ENCODE data around the gene KRT13. TPM values are rescaled to one million over a fixed set of nuclear protein-coding genes. Genes with fewer than 3 reads are reported as not detected.
A peak's percentile ranks its signal among the peaks of the same experiment; 100 is the strongest.

Gene KRT13
- total and polyA plus RNA-seq, 9 of the 15 experiments (the other 6 are each of a cell fraction or from before 2014, with no cell fraction given), result 0.11 to 1.1 (median 0.24) TPM; not detected in 3

DNA sequence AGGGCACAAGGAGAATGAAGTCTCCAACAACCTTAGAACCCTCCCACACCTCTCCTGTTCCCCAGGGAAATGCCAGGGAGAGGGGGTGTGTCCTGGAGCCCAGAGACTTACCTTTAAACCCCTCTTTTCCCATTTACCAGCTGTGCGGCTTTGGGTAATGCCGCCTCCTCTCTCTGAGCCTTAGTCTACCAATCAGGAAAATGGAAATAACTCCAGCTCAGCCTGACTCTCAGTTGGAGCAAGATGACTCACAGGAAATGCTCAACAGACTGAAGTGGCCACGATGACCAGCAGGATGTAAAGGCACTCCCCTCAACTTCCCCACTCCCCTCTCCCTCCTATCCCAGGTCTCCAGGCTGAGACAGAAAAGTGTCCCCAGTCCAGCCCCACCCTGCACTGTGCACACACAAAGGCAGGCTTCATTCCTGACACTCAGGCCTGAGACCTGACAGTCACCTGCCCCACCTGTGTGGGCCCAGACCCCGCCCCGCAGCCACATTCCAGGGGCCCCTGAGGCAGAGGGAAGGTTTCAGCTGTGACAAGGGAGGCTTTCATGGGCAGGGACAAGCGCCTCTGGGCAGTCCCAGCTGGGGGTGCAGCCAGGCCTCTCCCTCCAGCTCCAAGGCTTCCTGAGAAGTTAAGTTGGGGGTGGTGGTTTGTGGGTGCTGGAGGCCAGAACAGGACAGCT, 16.3 kb upstream of the KRT13 start:
- H3K4me2 ChIP-seq (ENCODE audit: insufficient read depth, low read length), result peak overlapping the region; percentile 19
- ATAC-seq (peak; percentile 79), DNase-seq (ENCODE audit: extremely low read depth in 1 of 4, low spot score in 3 of 4) (peak; percentile 33 to 81 (median 53)), FAIRE-seq (peak; percentile 99)
- intact Hi-C loops (cut with micrococcal nuclease) (no loop called here), in situ Hi-C loops (cut with MboI) (no loop called here)
- no peaks in the 10 kb centered on the region for H3K27me3 ChIP-seq (ENCODE audit: control insufficient read depth in 2 of 2, insufficient read depth in 2 of 2, low read length in 2 of 2)
- no peaks in the 10 kb centered on the region for H3K9me1 ChIP-seq (ENCODE audit: control insufficient read depth, insufficient read depth, low read length)
- ChIA-PET CTCF (ENCODE audit: low intra/inter-chr PET ratio) (no interaction called here), POLR2A (interaction anchor here (0.6 to 1.5 kb wide), 6 partner anchors 9 to 169 kb away, joined by 3 to 7 read pairs (median 3); no protein-coding TSS in a partner anchor)
- peaks cover 38 to 69% of the 10 kb centered on the region in 2 experiments for H3K4me1 ChIP-seq (replicated peaks in 1 of 2; ENCODE audit: control insufficient read depth in 2 of 2, insufficient read depth in 2 of 2, low read length in 2 of 2)
- H3K4me3 ChIP-seq, result no peak overlapping the region
- H3K9me3 ChIP-seq (replicated peaks; ENCODE audit: control insufficient read depth, insufficient read depth, low read depth, low read length), result no peaks in the 10 kb centered on the region
- no TSS peak for BruUV-seq (replicated peaks)
- H4K20me1 ChIP-seq (replicated peaks; ENCODE audit: control insufficient read depth, insufficient read depth, low read length), result no peaks in the 10 kb centered on the region
- H3K36me3 ChIP-seq (ENCODE audit: control insufficient read depth, insufficient read depth, low read length), result peaks cover 31% of the 10 kb centered on the region; the same call in 1 of the 3 replicates
- 42% methylated on average over 6 of the region's 6 CpGs for WGBS (ENCODE audit: insufficient coverage, low coverage, missing lambda C conversion rate)
- H3K9ac ChIP-seq (ENCODE audit: insufficient read depth in 1 of 2, low read depth in 2 of 2, low read length in 2 of 2), result peak overlapping the region; percentile 24 to 80; a peak in 3 of 4 replicates
- H3K27ac ChIP-seq (ENCODE audit: extremely low read depth, low read depth, low read length), result peak overlapping the region; percentile 70
- H2AFZ ChIP-seq (ENCODE audit: low read depth, low read length), result no peak overlapping the region
- peaks cover 10% of the 10 kb centered on the region for H3K79me2 ChIP-seq (ENCODE audit: control insufficient read depth, insufficient read depth, low read length)
- peak in 1 of 2 experiments; percentile 57; a peak in 1 of 4 replicates for TF ChIP-seq RCOR1 (IDR thresholded peaks at IDR 0.05; ENCODE audit: borderline replicate concordance in 1 of 2, low read depth in 2 of 2, low read length in 2 of 2)
- TF ChIP-seq, protein P1, sequence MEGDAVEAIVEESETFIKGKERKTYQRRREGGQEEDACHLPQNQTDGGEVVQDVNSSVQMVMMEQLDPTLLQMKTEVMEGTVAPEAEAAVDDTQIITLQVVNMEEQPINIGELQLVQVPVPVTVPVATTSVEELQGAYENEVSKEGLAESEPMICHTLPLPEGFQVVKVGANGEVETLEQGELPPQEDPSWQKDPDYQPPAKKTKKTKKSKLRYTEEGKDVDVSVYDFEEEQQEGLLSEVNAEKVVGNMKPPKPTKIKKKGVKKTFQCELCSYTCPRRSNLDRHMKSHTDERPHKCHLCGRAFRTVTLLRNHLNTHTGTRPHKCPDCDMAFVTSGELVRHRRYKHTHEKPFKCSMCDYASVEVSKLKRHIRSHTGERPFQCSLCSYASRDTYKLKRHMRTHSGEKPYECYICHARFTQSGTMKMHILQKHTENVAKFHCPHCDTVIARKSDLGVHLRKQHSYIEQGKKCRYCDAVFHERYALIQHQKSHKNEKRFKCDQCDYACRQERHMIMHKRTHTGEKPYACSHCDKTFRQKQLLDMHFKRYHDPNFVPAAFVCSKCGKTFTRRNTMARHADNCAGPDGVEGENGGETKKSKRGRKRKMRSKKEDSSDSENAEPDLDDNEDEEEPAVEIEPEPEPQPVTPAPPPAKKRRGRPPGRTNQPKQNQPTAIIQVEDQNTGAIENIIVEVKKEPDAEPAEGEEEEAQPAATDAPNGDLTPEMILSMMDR (IDR thresholded peaks at IDR 0.05 in 2 of 3, conservative IDR thresholded peaks at IDR 0.05 in 1 of 3; ENCODE audit: insufficient read depth in 2 of 3, low read depth in 1 of 3, low read length in 3 of 3), result 0 out of 6 replicates have a peak, but pooled peaks of 1 of the 3 experiments have one; percentile 11
- TF ChIP-seq ZNF316 (IDR thresholded peaks at IDR 0.05), result 0 out of 2 replicates have a peak, but pooled peaks have one; percentile 22
- peak; percentile 24; the same call in 1 of the 2 replicates for TF ChIP-seq SUPT5H (IDR thresholded peaks at IDR 0.05)
- TF ChIP-seq, protein P2, sequence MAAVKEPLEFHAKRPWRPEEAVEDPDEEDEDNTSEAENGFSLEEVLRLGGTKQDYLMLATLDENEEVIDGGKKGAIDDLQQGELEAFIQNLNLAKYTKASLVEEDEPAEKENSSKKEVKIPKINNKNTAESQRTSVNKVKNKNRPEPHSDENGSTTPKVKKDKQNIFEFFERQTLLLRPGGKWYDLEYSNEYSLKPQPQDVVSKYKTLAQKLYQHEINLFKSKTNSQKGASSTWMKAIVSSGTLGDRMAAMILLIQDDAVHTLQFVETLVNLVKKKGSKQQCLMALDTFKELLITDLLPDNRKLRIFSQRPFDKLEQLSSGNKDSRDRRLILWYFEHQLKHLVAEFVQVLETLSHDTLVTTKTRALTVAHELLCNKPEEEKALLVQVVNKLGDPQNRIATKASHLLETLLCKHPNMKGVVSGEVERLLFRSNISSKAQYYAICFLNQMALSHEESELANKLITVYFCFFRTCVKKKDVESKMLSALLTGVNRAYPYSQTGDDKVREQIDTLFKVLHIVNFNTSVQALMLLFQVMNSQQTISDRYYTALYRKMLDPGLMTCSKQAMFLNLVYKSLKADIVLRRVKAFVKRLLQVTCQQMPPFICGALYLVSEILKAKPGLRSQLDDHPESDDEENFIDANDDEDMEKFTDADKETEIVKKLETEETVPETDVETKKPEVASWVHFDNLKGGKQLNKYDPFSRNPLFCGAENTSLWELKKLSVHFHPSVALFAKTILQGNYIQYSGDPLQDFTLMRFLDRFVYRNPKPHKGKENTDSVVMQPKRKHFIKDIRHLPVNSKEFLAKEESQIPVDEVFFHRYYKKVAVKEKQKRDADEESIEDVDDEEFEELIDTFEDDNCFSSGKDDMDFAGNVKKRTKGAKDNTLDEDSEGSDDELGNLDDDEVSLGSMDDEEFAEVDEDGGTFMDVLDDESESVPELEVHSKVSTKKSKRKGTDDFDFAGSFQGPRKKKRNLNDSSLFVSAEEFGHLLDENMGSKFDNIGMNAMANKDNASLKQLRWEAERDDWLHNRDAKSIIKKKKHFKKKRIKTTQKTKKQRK (IDR thresholded peaks at IDR 0.05; ENCODE audit: borderline replicate concordance, low read depth, low read length), result no peak
- TF ChIP-seq ARNT (IDR thresholded peaks at IDR 0.05), result no peak
- TF ChIP-seq ZNF282 (CRISPR knock-in tag; IDR thresholded peaks at IDR 0.05), result no peak
- TF ChIP-seq, protein P3, sequence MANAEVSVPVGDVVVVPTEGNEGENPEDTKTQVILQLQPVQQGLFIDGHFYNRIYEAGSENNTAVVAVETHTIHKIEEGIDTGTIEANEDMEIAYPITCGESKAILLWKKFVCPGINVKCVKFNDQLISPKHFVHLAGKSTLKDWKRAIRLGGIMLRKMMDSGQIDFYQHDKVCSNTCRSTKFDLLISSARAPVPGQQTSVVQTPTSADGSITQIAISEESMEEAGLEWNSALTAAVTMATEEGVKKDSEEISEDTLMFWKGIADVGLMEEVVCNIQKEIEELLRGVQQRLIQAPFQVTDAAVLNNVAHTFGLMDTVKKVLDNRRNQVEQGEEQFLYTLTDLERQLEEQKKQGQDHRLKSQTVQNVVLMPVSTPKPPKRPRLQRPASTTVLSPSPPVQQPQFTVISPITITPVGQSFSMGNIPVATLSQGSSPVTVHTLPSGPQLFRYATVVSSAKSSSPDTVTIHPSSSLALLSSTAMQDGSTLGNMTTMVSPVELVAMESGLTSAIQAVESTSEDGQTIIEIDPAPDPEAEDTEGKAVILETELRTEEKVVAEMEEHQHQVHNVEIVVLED (CRISPR knock-in tag; IDR thresholded peaks at IDR 0.05), result no peak
- no peak for TF ChIP-seq CBX2 (IDR thresholded peaks at IDR 0.05; ENCODE audit: insufficient read depth, low read length, poor library complexity, severe bottlenecking)
- 0 out of 2 replicates have a peak, but pooled peaks have one; percentile 25 for TF ChIP-seq ZNF589 (CRISPR knock-in tag; IDR thresholded peaks at IDR 0.05; ENCODE audit: low read depth)
- TF ChIP-seq MAZ (CRISPR knock-in tag; conservative IDR thresholded peaks at IDR 0.05 in 1 of 2, IDR thresholded peaks at IDR 0.05 in 1 of 2), result 0 out of 4 replicates have a peak, but pooled peaks of 1 of the 2 experiments have one; percentile 1
- TF ChIP-seq, protein P4, sequence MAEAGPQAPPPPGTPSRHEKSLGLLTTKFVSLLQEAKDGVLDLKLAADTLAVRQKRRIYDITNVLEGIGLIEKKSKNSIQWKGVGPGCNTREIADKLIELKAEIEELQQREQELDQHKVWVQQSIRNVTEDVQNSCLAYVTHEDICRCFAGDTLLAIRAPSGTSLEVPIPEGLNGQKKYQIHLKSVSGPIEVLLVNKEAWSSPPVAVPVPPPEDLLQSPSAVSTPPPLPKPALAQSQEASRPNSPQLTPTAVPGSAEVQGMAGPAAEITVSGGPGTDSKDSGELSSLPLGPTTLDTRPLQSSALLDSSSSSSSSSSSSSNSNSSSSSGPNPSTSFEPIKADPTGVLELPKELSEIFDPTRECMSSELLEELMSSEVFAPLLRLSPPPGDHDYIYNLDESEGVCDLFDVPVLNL (CRISPR knock-in tag; IDR thresholded peaks at IDR 0.05; ENCODE audit: low read depth), result no peak
